GM19035 (cell line): Measurements from ENCODE around the gene SPG11.
"Not testable (repeated sequence)": the region's sequence is repeated elsewhere in the genome, so short reads cannot be mapped to it uniquely, and the experiment has no call there.

Source experiments
- ATAC-seq: cut with Tn5 transposase; IDR thresholded peaks from one replicate; pipeline ENCODE4 v1.9.1; 2021; ENCODE audit not compliant: unreplicated experiment

SPG11 gene

DNA sequence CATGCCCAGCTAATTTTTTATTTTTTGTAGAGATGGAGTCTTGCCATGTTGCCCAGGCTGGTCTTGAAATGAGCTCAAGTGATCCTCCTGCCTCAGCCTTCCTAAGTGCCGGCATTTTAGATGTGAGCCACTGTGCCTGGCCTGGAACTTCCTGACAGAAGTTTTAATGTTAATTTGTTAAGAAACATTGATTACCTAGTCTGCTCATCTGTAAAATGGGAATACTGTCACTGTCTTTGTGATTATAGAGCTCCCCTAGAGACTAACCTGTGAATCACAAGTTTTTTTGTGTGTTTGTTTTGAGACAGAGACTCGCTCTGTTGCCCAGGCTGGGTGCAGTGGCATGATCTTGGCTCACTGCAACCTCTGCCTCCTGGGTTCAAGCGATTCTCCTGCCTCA lies 130.8 kb downstream of the SPG11 start:
- ATAC-seq, result no peak

DNA sequence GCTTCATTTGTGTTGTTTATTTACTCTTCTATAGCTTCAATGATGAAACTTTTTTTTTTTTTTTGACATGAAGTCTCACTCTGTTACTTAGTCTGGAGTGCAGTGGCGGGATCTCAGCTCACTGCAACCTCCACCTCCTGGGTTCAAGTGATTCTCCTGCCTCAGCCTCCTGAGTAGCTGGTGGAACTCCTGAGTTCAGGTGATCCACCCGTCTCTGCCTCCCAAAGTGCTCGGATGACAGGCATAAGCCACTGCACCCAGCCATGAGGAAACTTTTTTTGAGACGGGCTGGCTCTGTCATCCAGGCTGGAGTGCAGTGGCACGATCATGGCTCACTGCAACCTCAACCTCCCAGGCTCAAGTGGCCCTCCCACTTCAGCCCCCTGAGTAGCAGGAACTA lies 131.2 kb downstream of the SPG11 start:
- not testable (repeated sequence) for ATAC-seq

DNA sequence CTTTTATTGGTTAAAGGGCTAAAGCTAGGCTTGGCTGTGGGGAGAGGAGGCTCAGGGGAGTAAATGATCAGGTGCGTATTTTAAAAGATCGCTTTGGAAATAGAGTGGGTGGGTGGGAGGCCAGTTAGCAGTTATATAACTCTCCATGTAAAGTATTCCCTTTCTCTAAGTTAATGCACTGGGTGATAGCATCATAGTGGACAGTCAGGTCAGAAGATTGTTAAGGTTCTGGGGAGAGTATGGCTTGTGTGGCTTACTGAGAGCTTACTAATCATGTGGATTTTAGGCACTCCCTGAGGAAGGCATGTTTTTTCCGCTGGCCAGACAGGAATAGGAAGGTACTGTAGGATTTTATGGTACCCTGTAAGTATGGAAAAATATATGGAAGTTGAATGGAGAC lies 132.8 kb downstream of the SPG11 start:
- ATAC-seq, result no peak

DNA sequence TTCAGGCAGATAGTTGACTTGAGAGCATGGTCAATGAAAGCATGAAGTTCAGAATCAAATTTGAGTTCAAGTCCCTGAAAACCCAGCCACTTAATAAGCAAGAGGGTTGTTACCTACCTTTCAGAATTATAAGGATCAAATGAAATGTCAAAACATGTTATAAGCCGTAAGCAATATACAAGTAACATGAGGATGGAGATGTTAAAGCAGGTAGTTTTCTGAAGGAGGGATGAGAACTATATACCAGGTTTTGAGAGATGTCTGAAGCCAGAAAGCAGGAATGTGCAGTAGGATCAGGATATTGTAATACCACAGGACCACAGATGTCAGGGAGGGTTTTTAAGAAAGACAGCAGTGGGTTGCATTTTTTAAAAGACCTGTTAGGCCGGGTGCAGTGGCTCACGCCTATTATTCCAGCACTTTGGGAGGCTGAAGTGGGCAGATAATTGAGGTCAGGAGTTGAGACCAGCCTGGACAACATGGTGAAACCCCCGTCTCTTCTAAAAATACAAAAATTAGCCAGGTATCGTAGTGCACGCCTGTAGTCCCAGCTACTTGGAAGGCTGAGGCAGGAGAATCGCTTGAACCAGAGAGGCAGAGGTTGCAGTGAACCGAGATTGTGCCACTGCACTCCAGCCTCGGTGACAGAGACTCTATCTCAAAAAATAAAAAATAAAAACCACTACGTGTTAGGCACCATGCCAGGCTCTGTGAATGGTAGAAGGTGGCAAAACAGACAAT lies 133.4 kb downstream of the SPG11 start:
- no peak for ATAC-seq

DNA sequence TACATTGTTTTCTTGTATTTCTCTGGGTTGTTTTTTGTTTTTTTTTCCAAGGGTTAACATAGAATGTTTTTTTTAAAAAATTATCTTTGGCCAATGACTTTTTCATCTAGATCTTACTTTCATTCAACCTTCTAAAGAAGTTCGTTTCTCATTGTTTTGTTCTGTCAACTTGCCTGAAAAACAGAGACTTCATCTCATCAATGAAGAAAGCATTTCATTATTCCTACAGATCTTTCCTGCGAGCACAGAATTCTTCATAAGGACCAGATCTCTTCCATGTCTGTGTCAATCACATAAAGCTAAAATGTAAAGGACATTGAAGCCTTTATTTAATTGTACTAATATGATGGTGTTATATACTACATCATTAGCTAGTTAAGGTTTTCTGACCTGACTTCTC lies 136.2 kb downstream of the SPG11 start:
- ATAC-seq, result no peak

GRCh38 chr15:44525018-44525417 lies 138.4 kb downstream of the SPG11 start:
- no peak for ATAC-seq

DNA sequence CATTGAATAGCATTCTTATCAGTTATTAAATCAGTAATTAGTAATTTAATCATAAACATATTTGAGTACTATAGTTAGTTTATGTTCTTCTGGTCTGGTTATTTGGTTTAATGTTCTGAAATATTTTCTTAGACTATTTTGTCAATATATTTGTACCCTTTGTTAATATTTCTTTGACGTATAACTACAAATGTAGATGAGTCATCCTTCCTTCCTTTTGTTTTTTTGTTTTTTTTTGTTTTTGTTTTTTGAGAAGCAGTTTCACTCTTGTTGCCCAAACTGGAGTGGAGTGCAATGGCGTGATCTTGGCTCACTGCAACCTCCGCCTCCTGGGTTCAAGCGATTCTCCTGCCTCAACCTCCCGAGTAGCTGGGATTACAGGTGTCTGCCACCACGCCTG lies 143.9 kb downstream of the SPG11 start:
- no peak for ATAC-seq

- ATAC-seq, result no peak
These were observed 147.0 kb downstream of the SPG11 start for GRCh38 chr15:44516436-44516835.
